C4-2B (cell line): Measurements from ENCODE around the gene CUEDC1.

ENCODE experiments used
- ZFX ChIP-seq: fragments of 450-650 bp; IDR thresholded peaks from 2 replicates; pipeline ENCODE4 v1.6.1; 2017
- TF ChIP-seq, protein P1 (sequence below): fragments of 450-650 bp; conservative IDR thresholded peaks from 2 replicates; pipeline ENCODE4 v1.5.1; 2017; ENCODE audit warnings: mild to moderate bottlenecking

GRCh38 chr17:57880086-57880456 lies 75.1 kb downstream of the CUEDC1 start:
- TF ChIP-seq, protein P1, sequence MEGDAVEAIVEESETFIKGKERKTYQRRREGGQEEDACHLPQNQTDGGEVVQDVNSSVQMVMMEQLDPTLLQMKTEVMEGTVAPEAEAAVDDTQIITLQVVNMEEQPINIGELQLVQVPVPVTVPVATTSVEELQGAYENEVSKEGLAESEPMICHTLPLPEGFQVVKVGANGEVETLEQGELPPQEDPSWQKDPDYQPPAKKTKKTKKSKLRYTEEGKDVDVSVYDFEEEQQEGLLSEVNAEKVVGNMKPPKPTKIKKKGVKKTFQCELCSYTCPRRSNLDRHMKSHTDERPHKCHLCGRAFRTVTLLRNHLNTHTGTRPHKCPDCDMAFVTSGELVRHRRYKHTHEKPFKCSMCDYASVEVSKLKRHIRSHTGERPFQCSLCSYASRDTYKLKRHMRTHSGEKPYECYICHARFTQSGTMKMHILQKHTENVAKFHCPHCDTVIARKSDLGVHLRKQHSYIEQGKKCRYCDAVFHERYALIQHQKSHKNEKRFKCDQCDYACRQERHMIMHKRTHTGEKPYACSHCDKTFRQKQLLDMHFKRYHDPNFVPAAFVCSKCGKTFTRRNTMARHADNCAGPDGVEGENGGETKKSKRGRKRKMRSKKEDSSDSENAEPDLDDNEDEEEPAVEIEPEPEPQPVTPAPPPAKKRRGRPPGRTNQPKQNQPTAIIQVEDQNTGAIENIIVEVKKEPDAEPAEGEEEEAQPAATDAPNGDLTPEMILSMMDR = no peak
- no peak for TF ChIP-seq ZFX
